ENCODE results near the gene FTSJ3.
A peak's percentile ranks its signal among the peaks of the same experiment; 100 is the strongest.

FTSJ3 gene

GRCh38 chr17:63780928-63781327 is 46.5 kb downstream of the FTSJ3 start:
- H3K9ac ChIP-seq (ENCODE audit: insufficient read length) = peak overlapping the region; percentile 26
- no peak for TF ChIP-seq POLR2AphosphoS5 (IDR thresholded peaks at IDR 0.05; ENCODE audit: borderline replicate concordance, low read depth, low read length)
- no peak for TF ChIP-seq EZH2 (IDR thresholded peaks at IDR 0.05)
- no peak for TF ChIP-seq FOXP2 (optimal IDR thresholded peaks at IDR 0.05; ENCODE audit: control extremely low read depth, extremely low read length, insufficient read depth)
- no peak overlapping the region for H3K27ac ChIP-seq

DNA sequence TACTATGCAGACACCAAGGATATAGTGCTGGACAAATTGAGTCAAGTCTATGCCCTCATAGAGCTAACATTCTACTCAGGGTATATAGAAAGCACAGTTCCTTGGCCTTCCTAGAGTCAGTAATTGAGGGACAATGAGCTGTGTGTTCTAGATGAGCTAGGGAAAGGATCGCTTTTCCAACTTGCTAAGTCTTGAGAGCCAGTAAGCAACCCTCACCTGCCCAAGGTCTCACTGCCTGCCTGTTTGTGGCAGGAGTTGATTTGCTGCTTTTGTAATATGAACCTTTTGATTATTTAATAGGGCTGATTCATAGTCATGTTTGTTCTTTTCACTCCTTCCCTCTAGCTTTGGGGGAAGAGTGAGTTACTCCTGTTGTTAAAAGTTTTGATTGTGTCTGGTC is 47.0 kb downstream of the FTSJ3 start:
- peaks cover 89% of the 10 kb centered on the region for H3K36me3 ChIP-seq (ENCODE audit: insufficient read depth, low read length)
- no peak for TF ChIP-seq EZH2 (IDR thresholded peaks at IDR 0.05)
- no peak for TF ChIP-seq FOXP2 (optimal IDR thresholded peaks at IDR 0.05; ENCODE audit: control extremely low read depth, extremely low read length, insufficient read depth)
- no peak for TF ChIP-seq POLR2AphosphoS5 (IDR thresholded peaks at IDR 0.05; ENCODE audit: borderline replicate concordance, low read depth, low read length)

More at GRCh38 chr17:63780928-63781327, 46.5 kb downstream of the FTSJ3 start:
- DNase-seq (ENCODE audit: low read depth, low spot score) = no peak
- H3K36me3 ChIP-seq (ENCODE audit: insufficient read depth, low read length) = peaks cover 90% of the 10 kb centered on the region
- H3K9me3 ChIP-seq (ENCODE audit: low read depth, low read length) = no peaks in the 10 kb centered on the region
- H3K4me3 ChIP-seq = no peak overlapping the region

GRCh38 chr17:63775420-63775819 is 52.0 kb downstream of the FTSJ3 start:
- TF ChIP-seq FOXP2 (optimal IDR thresholded peaks at IDR 0.05; ENCODE audit: control extremely low read depth, extremely low read length, insufficient read depth) (no peak), EZH2 (IDR thresholded peaks at IDR 0.05) (no peak), POLR2AphosphoS5 (IDR thresholded peaks at IDR 0.05; ENCODE audit: borderline replicate concordance, low read depth, low read length) (no peak)
- Histone ChIP-seq H3K9me3 (ENCODE audit: low read depth, low read length) (no peaks in the 10 kb centered on the region), H3K4me3 (peak overlapping the region; percentile 93), H3K27ac (no peak overlapping the region), H3K36me3 (ENCODE audit: insufficient read depth, low read length) (peaks cover 60% of the 10 kb centered on the region), H3K9ac (ENCODE audit: insufficient read length) (peak overlapping the region; percentile 98)
- DNase-seq (ENCODE audit: low read depth, low spot score) = no peak

More for the DNA sequence above, 47.0 kb downstream of the FTSJ3 start:
- Histone ChIP-seq H3K4me3 (no peak overlapping the region), H3K9ac (ENCODE audit: insufficient read length) (peak overlapping the region; percentile 26), H3K9me3 (ENCODE audit: low read depth, low read length) (no peaks in the 10 kb centered on the region), H3K27ac (no peak overlapping the region)
- DNase-seq (ENCODE audit: low read depth, low spot score) = no peak

- Histone ChIP-seq H3K9me3 (ENCODE audit: low read depth, low read length) (no peaks in the 10 kb centered on the region), H3K27ac (peak overlapping the region; percentile 99; the same call in 1 of the 2 replicates), H3K9ac (ENCODE audit: insufficient read length) (peak overlapping the region; percentile 98), H3K36me3 (ENCODE audit: insufficient read depth, low read length) (peaks cover 58% of the 10 kb centered on the region), H3K4me3 (peak overlapping the region; percentile 93)
- no peak for DNase-seq (ENCODE audit: low read depth, low spot score)
- no peak for TF ChIP-seq FOXP2 (optimal IDR thresholded peaks at IDR 0.05; ENCODE audit: control extremely low read depth, extremely low read length, insufficient read depth)
- no peak for TF ChIP-seq POLR2AphosphoS5 (IDR thresholded peaks at IDR 0.05; ENCODE audit: borderline replicate concordance, low read depth, low read length)
- no peak for TF ChIP-seq EZH2 (IDR thresholded peaks at IDR 0.05)
Observed at GRCh38 chr17:63774969-63775265, 52.5 kb downstream of the FTSJ3 start.

DNA sequence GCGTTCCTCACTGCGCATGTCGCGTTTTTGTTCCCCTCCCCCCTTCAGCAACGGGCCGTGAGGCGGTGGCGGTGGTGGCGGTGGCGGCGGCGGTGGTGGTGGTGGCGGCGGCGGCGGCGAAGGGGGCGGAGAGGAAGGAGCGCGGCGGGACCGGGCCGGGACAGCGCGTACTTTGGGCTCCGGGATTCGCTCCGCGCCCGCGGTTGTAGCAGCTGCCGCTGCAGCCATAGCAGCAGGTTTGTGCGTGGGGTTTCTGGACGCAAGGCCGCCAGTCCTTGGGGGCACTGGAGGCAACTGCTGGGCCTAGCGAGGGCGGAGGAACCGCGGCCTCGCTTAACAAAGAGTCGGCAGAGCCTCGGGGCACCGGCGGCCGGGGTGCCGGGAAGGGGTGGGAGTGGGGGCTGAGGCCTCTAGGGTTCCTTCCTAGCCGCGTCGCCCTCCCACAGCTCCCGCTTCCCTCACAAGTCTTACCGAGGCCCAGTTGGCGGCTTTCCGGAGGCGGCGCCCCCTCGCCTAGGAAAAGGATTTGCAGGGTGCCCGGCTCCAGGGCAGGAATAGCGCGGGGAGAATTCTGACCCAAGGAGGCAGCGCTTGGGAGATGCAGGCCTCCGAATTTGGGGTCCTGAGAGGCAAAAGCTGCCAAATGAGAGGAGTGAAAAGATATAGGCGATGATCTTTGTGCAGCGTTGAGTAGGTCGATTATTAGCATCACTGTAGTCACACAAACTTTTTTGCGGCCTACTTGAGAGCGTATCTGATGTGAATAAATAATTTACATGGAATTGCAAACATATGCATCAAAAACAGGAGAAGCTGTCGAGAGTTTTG is 53.1 kb downstream of the FTSJ3 start, which contains the start of gene DDX42:
TSS of gene DDX42 (plus strand) at position 30 of the 828 bp plus-strand sequence. CDS start 12,880 bp downstream, outside the sequence.
- H3K27ac ChIP-seq = peak within 1 kb of the TSS; percentile 99
- no peaks in the 10 kb centered on the region for H3K9me3 ChIP-seq (ENCODE audit: low read depth, low read length)
- H3K36me3 ChIP-seq (ENCODE audit: insufficient read depth, low read length) = peaks cover 55% of the 10 kb centered on the region
- DNase-seq (ENCODE audit: low read depth, low spot score) = no peak
- H3K9ac ChIP-seq (ENCODE audit: insufficient read length) = peak within 1 kb of the TSS; percentile 98
- H3K4me3 ChIP-seq = peak within 1 kb of the TSS; percentile 93
- TF ChIP-seq FOXP2 (optimal IDR thresholded peaks at IDR 0.05; ENCODE audit: control extremely low read depth, extremely low read length, insufficient read depth) (no peak), EZH2 (IDR thresholded peaks at IDR 0.05) (no peak), POLR2AphosphoS5 (IDR thresholded peaks at IDR 0.05; ENCODE audit: borderline replicate concordance, low read depth, low read length) (no peak)

DNA sequence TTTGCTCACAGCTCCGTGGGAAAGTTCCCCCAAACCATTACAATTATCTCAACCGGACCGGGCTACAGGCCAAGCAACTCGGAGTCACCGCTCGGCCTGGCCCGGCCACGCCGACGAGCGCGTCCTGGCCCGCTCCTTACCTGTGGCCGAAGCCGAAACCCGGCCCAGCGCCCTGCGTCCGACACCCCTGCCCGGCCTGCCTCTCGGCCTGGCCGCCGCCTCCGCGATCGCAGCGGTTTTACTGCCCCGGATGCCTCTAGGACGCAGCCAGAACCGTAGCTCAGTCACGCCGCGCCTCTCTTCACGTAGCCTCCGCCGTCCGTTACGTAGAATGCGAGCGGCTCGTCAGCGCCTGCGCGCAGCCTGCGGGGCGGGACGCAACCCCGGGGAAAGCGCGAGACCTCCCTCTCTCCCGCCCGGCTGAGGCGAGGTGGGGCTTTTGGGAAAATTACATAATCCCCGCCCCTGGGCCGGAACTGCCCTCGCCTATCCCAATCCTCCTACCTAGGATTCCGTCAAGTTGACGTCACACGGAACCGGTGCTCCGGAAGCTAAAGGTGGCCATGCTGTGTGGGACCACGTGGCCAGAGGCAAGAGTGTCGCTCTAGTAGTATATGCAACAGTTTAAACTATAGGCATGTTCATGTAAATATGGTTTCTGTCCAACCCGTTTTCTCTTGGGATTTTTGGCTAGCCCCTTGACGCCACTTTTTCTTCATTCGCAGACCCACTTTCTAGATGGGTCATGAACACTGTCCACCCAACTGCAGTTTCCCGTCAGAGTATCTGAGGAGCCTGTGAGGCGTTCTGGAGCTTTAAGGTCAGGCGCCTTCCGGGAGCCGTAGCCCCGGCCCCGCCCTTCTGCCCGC is 54.0 kb downstream of the FTSJ3 start, which contains the start of gene CCDC47:
TSS of gene CCDC47 (minus strand) at position 326 of the 869 bp plus-strand sequence. CDS start 7,422 bp downstream, outside the sequence.
- Histone ChIP-seq H3K9ac (ENCODE audit: insufficient read length) (peak within 1 kb of the TSS; percentile 98), H3K4me3 (peak within 1 kb of the TSS; percentile 93), H3K27ac (peak within 1 kb of the TSS; percentile 99), H3K36me3 (ENCODE audit: insufficient read depth, low read length) (peaks cover 53% of the 10 kb centered on the region), H3K9me3 (ENCODE audit: low read depth, low read length) (no peaks in the 10 kb centered on the region)
- DNase-seq (ENCODE audit: low read depth, low spot score) = peak; percentile 95
- peak; percentile 31 for TF ChIP-seq FOXP2 (optimal IDR thresholded peaks at IDR 0.05; ENCODE audit: control extremely low read depth, extremely low read length, insufficient read depth)
- TF ChIP-seq POLR2AphosphoS5 (IDR thresholded peaks at IDR 0.05; ENCODE audit: borderline replicate concordance, low read depth, low read length) = peak; percentile 87
- TF ChIP-seq EZH2 (IDR thresholded peaks at IDR 0.05) = no peak

DNA sequence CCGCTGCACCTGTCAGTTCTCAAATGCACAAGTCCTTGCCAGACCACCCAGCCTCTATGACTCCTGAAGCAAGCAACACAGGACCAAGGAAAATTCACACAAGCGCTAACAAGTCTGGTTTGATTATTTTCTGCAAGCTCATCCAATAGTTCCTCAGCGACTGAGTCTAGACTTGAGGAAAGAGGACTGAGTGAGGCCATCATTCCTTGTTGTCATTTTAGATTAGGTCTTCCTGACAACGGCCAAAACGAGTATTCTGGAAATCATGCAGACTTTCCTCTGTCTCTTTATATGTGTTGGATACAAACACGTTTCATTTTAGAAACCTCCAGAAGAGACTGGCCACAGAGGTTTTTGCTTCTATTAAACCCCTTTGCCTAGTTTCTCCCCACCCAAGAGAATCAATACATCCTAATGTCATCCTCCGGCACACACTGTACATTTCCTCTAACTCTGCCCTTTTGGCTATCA is 54.6 kb downstream of the FTSJ3 start:
- no peak for DNase-seq (ENCODE audit: low read depth, low spot score)
- peak overlapping the region; percentile 82 for H3K27ac ChIP-seq
- no peaks in the 10 kb centered on the region for H3K9me3 ChIP-seq (ENCODE audit: low read depth, low read length)
- TF ChIP-seq EZH2 (IDR thresholded peaks at IDR 0.05) (no peak), FOXP2 (optimal IDR thresholded peaks at IDR 0.05; ENCODE audit: control extremely low read depth, extremely low read length, insufficient read depth) (no peak), POLR2AphosphoS5 (IDR thresholded peaks at IDR 0.05; ENCODE audit: borderline replicate concordance, low read depth, low read length) (no peak)
- H3K9ac ChIP-seq (ENCODE audit: insufficient read length) = peak overlapping the region; percentile 98
- peaks cover 51% of the 10 kb centered on the region for H3K36me3 ChIP-seq (ENCODE audit: insufficient read depth, low read length)
- peak overlapping the region; percentile 93 for H3K4me3 ChIP-seq
